ENCODE data around the gene RLN2.
"Not testable (repeated sequence)": the region's sequence is repeated elsewhere in the genome, so short reads cannot be mapped to it uniquely, and the experiment has no call there.

RLN2 gene, protein sequence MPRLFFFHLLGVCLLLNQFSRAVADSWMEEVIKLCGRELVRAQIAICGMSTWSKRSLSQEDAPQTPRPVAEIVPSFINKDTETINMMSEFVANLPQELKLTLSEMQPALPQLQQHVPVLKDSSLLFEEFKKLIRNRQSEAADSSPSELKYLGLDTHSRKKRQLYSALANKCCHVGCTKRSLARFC

DNA sequence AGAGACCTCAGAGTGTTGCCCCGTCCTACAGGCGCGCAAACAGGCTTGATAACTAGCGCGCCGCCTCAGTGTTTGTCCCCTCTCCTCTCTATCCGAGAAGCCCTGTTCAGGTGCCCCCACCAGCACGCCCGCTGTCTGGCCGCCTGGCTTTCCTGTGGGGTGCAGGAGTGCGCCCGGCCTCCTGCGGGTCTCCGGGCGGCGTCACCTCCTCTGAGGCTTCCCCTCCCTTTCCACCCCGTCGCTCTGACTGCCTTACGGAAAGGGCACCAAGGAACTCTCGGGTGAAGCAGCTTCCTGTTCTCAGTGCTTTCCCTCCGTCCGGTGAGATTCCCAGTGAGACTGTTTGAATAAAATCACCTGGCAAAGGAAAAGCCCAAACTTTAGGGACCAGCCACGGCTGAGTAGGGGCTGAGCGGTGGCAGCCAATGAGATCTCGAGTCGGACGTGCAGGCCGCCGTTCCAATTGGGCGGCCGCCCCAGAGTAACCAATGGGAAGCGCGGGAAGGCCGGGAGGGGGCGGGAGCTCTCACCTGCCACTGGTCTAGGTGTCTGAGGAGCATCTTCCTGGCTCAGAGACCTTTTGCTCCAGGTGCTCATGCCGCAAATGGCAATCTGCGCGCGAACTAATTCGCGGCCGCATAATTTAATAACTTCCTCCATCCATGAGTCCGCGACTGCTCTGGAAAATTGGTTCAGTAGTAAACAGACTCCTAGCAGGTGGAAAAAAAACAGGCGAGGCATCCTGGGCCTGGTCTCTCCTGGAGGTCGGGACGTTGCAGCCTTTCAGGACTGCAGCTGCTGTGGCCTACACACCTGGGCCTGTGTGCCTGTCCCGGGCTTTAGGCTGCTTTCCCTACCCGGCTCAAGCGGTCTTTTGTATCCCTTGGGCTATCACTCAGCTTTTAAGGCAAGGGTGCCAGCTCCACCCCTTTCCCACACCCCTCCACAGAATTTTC lies at the start of gene RLN2:
Gene RLN2 (minus strand): TSS at position 877 of the 956 bp plus-strand sequence. CDS start 136 bp downstream, at position 741.
- not testable (repeated sequence) for DNase-seq, H3K27me3 Mint-ChIP-seq, H3K9me3 Mint-ChIP-seq, H3K4me1 Mint-ChIP-seq, H3K36me3 Mint-ChIP-seq, H3K27ac Mint-ChIP-seq
- peak within 1 kb of the TSS; percentile 0 to 23 for H3K4me3 Mint-ChIP-seq
- peak; percentile 99 to 100 for ATAC-seq (replicated peaks)

DNA sequence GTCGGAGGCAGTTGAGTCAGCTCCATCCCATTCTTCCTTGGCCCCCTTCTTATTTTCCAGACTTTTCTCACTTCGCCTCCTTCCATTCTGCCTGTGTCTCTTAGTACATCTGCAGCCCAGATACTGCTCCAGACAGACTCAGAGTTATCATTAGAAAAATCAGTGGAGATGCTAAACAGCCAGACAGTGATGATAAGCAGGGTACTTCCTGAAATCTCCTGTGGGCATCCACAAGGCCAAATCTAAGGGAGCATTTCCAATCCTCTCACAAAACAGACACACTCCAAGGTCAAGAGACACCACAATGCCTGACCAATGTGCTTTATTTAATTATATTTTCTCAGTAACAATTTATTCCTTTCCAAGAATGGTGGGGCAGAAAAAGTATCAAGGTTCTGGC lies 49.7 kb upstream of the RLN2 start:
- Mint-ChIP-seq H3K36me3 (peaks cover 14 to 28% of the 10 kb centered on the region in 2 donors), H3K9me3 (peaks cover 2 to 9% of the 10 kb centered on the region in 2 donors), H3K4me1 (no peaks in the 10 kb centered on the region), H3K27ac (peak overlapping the region; percentile 60), H3K4me3 (no peak overlapping the region), H3K27me3 (no peaks in the 10 kb centered on the region)
- no peak for DNase-seq
- no peak for ATAC-seq (replicated peaks)

DNA sequence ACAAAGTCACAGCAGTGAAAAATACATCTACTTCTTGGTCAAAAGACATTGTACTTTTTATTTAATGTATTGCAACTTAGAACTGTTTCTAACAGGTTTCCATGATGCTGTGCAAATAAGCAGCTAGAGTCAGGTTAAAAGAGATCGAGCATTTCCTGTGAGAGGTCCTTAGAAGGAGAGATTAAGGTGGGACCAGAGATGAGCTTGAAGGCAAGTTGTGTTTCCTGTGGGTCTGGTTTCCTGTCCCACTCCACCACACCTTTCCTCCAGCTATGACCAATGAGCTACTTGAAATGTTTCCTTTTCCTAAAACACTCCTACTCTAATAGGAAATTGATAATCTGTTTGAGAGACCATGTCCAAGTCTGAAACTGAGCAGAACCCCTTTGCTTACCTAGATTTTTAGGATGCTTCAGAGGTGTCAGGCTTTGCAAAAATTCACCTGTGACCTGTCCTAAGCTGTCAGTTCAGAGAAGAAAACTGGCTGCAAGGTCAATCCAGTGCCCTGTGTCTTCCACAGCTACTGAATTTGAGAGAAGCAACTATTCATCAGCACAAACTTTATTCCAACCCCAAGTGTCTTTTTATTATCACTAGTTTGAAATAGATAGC lies 48.2 kb upstream of the RLN2 start:
- Mint-ChIP-seq H3K9me3 (peaks cover 2 to 10% of the 10 kb centered on the region in 2 donors), H3K36me3 (peaks cover 11 to 20% of the 10 kb centered on the region in 2 donors), H3K27me3 (no peaks in the 10 kb centered on the region), H3K4me3 (no peak overlapping the region), H3K27ac (no peak overlapping the region), H3K4me1 (no peaks in the 10 kb centered on the region)
- no peak for DNase-seq
- no peak for ATAC-seq (replicated peaks)

- not testable (repeated sequence) for DNase-seq, H3K27me3 Mint-ChIP-seq
These were observed 34.8 kb upstream of the RLN2 start, which contains the start of gene RLN1 for GRCh38 chr9:5338992-5339981. TSS of gene RLN1 (minus strand) at chr9:5339876. CDS start at chr9:5339746, 130 bp downstream.

GRCh38 chr9:5336688-5337087 lies 32.2 kb upstream of the RLN2 start:
- ATAC-seq (replicated peaks) (no peak), DNase-seq (no peak)
- no peak overlapping the region for H3K27ac Mint-ChIP-seq
- H3K9me3 Mint-ChIP-seq = no peaks in the 10 kb centered on the region
- no peaks in the 10 kb centered on the region for H3K27me3 Mint-ChIP-seq
- no peak overlapping the region for H3K4me3 Mint-ChIP-seq
- peaks cover 0 to 3% of the 10 kb centered on the region in 2 donors for H3K36me3 Mint-ChIP-seq
- peaks cover 5 to 11% of the 10 kb centered on the region in 2 donors for H3K4me1 Mint-ChIP-seq

More at GRCh38 chr9:5338992-5339981, 34.8 kb upstream of the RLN2 start, which contains the start of gene RLN1:
- ATAC-seq (replicated peaks) = peak; percentile 99 to 100
- peaks cover 5 to 11% of the 10 kb centered on the region in 2 donors for H3K4me1 Mint-ChIP-seq
- peak within 1 kb of the TSS; percentile 56 to 65 for H3K4me3 Mint-ChIP-seq
- H3K36me3 Mint-ChIP-seq, H3K27ac Mint-ChIP-seq, H3K9me3 Mint-ChIP-seq: not testable (repeated sequence)

GRCh38 chr9:5331276-5331675 lies 26.8 kb upstream of the RLN2 start:
- H3K9me3 Mint-ChIP-seq; H3K27me3 Mint-ChIP-seq; H3K27ac Mint-ChIP-seq; H3K4me1 Mint-ChIP-seq; DNase-seq; H3K4me3 Mint-ChIP-seq; ATAC-seq (replicated peaks): not testable (repeated sequence)
- peaks cover 24 to 26% of the 10 kb centered on the region in 2 donors for H3K36me3 Mint-ChIP-seq

- Mint-ChIP-seq H3K27me3 (no peaks in the 10 kb centered on the region), H3K4me1 (no peaks in the 10 kb centered on the region), H3K4me3 (no peak overlapping the region), H3K36me3 (peaks cover 23 to 24% of the 10 kb centered on the region in 2 donors), H3K9me3 (peaks cover 4% of the 10 kb centered on the region in 2 donors), H3K27ac (no peak overlapping the region)
- ATAC-seq (replicated peaks) = no peak
- no peak for DNase-seq
These were observed 22.5 kb upstream of the RLN2 start for GRCh38 chr9:5326893-5327548.

DNA sequence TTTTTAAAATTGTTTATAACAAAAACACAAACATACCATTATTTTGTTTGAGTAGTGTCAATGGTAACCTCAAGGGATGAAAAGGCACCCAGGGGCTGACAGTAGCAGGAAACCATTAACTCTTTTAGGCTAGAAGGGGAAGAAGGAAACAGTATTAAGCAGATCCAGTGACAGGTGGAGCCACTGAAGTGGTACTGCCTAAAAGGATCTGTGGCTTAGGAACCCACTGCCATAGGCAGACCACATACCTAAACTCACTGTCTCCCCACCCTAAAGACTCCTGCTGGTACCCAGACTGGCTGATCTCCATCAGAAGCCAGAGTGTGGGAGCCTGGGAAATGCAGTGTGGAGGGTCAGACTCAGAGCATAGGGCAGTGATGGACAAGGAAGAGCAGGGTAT lies 21.7 kb upstream of the RLN2 start:
- peaks cover 4% of the 10 kb centered on the region in 2 donors for H3K9me3 Mint-ChIP-seq

GRCh38 chr9:5321601-5322000 lies 17.1 kb upstream of the RLN2 start:
- not testable (repeated sequence) for H3K27ac Mint-ChIP-seq; ATAC-seq (replicated peaks); H3K9me3 Mint-ChIP-seq; H3K27me3 Mint-ChIP-seq; H3K36me3 Mint-ChIP-seq; DNase-seq; H3K4me1 Mint-ChIP-seq; H3K4me3 Mint-ChIP-seq

More for the DNA sequence above, 21.7 kb upstream of the RLN2 start:
- ATAC-seq (replicated peaks) (no peak), DNase-seq (no peak)
- H3K4me3 Mint-ChIP-seq = no peak overlapping the region
- peaks cover 23 to 24% of the 10 kb centered on the region in 2 donors for H3K36me3 Mint-ChIP-seq
- no peak overlapping the region for H3K27ac Mint-ChIP-seq
- no peaks in the 10 kb centered on the region for H3K4me1 Mint-ChIP-seq
- no peaks in the 10 kb centered on the region for H3K27me3 Mint-ChIP-seq

- no peaks in the 10 kb centered on the region for H3K4me1 Mint-ChIP-seq
- H3K4me3 Mint-ChIP-seq = no peak overlapping the region
- no peaks in the 10 kb centered on the region for H3K27me3 Mint-ChIP-seq
- no peak overlapping the region for H3K27ac Mint-ChIP-seq
- DNase-seq = no peak
- peaks cover 2 to 4% of the 10 kb centered on the region in 2 donors for H3K36me3 Mint-ChIP-seq
- H3K9me3 Mint-ChIP-seq = peaks cover 4 to 5% of the 10 kb centered on the region in 2 donors
- no peak for ATAC-seq (replicated peaks)
These were observed 16.5 kb upstream of the RLN2 start for GRCh38 chr9:5321058-5321457.

DNA sequence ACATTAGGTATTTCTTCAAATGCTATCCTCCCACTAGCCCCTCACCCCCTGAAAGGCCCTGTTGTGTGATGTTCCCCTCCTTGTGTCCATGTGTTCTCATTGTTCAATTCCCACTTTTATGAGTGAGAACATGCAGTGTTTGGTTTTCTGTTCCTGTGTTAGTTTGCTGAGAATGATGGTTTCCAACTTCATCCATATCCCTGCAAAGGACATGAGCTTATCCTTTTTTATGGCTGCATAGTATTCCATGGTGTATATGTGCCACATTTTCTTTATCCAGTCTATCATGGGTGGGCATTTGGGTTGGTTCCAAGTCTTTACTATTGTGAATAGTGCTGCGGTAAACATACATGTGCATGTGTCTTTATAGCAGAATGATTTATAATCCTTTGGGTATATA lies 11.9 kb upstream of the RLN2 start:
- H3K4me3 Mint-ChIP-seq; H3K27me3 Mint-ChIP-seq; H3K4me1 Mint-ChIP-seq; ATAC-seq (replicated peaks); DNase-seq; H3K27ac Mint-ChIP-seq: not testable (repeated sequence)
- Mint-ChIP-seq H3K9me3 (peaks cover 16 to 17% of the 10 kb centered on the region in 2 donors), H3K36me3 (peaks cover 11 to 15% of the 10 kb centered on the region in 2 donors)

GRCh38 chr9:5315187-5315923 lies 10.8 kb upstream of the RLN2 start:
- Mint-ChIP-seq H3K27me3 (peaks cover 5 to 8% of the 10 kb centered on the region in 2 donors), H3K27ac (no peak overlapping the region), H3K36me3 (peaks cover 11 to 15% of the 10 kb centered on the region in 2 donors), H3K4me3 (no peak overlapping the region), H3K4me1 (no peaks in the 10 kb centered on the region), H3K9me3 (peaks cover 16 to 17% of the 10 kb centered on the region in 2 donors)
- DNase-seq = no peak
- no peak for ATAC-seq (replicated peaks)

All from stimulated activated naive B cell treated with anti-CD40 and anti-IgM and Interleukin-4, amounts not matched to agents 10 μg/mL and 1 μg/mL and 100 μg/mL, for 72 hours (primary cell).